Measurements from ENCODE around the gene AADACL4.
A peak's percentile ranks its signal among the peaks of the same experiment; 100 is the strongest.

Gene AADACL4

DNA sequence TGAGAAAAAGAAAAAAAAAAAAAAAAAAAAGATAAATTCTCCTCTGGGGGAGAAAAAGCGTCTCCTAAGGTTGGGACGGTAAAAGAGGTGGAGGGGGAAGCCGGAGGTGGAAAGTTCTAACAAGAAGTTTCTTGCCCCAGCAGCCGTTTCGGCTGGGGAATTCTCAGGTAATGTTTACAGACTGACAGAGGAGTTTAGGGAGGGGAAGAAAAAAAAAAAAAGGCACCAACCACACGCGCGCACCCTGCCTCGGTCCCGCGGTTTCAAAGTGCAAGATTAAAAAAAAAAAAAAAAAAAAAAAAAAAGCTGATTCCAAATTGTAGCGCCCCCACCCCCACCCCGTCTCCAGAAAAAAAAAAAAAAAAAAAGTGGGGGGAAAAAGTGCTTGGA lies 26.4 kb upstream of the AADACL4 start:
- peaks cover 13% of the 10 kb centered on the region for H4K20me1 ChIP-seq
- peak overlapping the region; percentile 73 for H3K4me3 ChIP-seq
- no peaks in the 10 kb centered on the region for H3K9me3 ChIP-seq
- H3K27ac ChIP-seq, result peak overlapping the region; percentile 46; the same call in 1 of the 2 replicates
- H3K27me3 ChIP-seq, result peaks cover 51% of the 10 kb centered on the region
- H3K4me1 ChIP-seq, result peaks cover 72% of the 10 kb centered on the region
- no peaks in the 10 kb centered on the region for H3K36me3 ChIP-seq
- peak overlapping the region; percentile 61 for H3K9ac ChIP-seq
- no peak for TF ChIP-seq Cebpa-rat (IDR thresholded peaks at IDR 0.05)
- peak overlapping the region; percentile 94 for H3K4me2 ChIP-seq

DNA sequence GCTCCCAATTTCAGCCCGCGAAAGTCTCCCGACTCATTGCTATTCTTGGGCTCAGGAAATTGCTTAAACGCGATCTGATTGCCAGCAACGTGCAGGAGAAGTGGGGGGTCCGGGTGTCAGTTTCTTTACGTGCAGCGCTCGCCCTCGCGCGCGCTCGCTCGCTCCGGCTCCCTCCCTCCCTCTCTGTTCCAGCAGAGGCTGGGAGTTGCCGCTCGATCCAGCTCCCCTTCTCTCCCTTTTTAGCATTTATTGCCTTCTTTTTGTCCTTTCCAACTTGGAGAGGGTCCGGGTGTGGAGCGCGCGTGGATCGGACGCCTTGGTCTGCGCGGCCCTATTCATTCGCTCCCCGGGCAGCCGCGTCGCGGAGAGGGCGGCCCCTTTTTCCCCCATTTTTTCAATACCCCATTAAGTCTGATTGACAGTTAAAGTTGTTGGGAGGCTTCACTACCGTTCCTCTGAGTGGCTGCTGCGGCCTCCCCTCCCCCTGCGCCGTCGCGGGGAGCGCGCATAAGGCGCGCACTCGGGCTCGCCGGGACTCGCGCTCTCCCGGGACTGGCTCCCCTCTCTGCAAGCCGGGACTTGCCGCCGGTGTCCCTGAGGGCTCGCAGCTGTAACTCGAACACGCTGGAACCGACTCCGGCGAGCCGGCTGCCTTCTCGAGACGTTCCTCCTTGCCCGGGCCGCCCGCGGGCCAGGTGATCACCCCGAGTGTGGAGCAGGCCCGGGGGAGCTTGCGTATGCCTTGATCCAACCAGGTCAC lies 25.8 kb upstream of the AADACL4 start, which contains the start of gene DHRS3:
Gene DHRS3, minus strand, starts transcription at position 310 of the 760 bp plus-strand sequence. CDS start 862 bp downstream, outside the sequence.
- H3K4me2 ChIP-seq, result peak within 1 kb of the TSS; percentile 94
- peak within 1 kb of the TSS; percentile 46; the same call in 1 of the 2 replicates for H3K27ac ChIP-seq
- H3K9me3 ChIP-seq, result no peaks in the 10 kb centered on the region
- peaks cover 51% of the 10 kb centered on the region for H3K27me3 ChIP-seq
- H3K4me1 ChIP-seq, result peaks cover 75% of the 10 kb centered on the region
- H4K20me1 ChIP-seq, result peaks cover 13% of the 10 kb centered on the region
- H3K36me3 ChIP-seq, result no peaks in the 10 kb centered on the region
- H3K4me3 ChIP-seq, result peak within 1 kb of the TSS; percentile 73
- TF ChIP-seq Cebpa-rat (IDR thresholded peaks at IDR 0.05), result no peak
- H3K9ac ChIP-seq, result peak within 1 kb of the TSS; percentile 61

DNA sequence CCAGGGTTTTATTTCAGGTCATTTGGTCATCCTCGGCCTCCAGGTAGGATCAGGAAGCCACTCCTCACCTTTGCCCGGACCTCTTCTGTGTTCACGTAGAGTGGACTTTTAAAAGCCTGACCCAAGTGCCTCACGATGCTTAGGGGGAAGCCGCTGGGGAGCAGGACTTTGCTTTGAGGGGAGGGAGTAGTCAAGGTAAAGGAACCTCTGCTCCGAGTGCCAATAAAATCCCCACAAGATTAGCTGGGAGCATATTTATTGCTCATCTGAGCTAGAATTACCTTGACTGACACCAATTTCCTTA lies 25.3 kb upstream of the AADACL4 start:
- peak overlapping the region; percentile 73 for H3K4me3 ChIP-seq
- no peaks in the 10 kb centered on the region for H3K36me3 ChIP-seq
- no peaks in the 10 kb centered on the region for H3K9me3 ChIP-seq
- peaks cover 13% of the 10 kb centered on the region for H4K20me1 ChIP-seq
- TF ChIP-seq Cebpa-rat (IDR thresholded peaks at IDR 0.05), result no peak
- H3K4me2 ChIP-seq, result peak overlapping the region; percentile 94
- H3K4me1 ChIP-seq, result peaks cover 80% of the 10 kb centered on the region
- peaks cover 51% of the 10 kb centered on the region for H3K27me3 ChIP-seq
- H3K9ac ChIP-seq, result peak overlapping the region; percentile 61; the same call in 1 of the 2 replicates
- H3K27ac ChIP-seq, result peak overlapping the region; percentile 46; the same call in 1 of the 2 replicates

DNA sequence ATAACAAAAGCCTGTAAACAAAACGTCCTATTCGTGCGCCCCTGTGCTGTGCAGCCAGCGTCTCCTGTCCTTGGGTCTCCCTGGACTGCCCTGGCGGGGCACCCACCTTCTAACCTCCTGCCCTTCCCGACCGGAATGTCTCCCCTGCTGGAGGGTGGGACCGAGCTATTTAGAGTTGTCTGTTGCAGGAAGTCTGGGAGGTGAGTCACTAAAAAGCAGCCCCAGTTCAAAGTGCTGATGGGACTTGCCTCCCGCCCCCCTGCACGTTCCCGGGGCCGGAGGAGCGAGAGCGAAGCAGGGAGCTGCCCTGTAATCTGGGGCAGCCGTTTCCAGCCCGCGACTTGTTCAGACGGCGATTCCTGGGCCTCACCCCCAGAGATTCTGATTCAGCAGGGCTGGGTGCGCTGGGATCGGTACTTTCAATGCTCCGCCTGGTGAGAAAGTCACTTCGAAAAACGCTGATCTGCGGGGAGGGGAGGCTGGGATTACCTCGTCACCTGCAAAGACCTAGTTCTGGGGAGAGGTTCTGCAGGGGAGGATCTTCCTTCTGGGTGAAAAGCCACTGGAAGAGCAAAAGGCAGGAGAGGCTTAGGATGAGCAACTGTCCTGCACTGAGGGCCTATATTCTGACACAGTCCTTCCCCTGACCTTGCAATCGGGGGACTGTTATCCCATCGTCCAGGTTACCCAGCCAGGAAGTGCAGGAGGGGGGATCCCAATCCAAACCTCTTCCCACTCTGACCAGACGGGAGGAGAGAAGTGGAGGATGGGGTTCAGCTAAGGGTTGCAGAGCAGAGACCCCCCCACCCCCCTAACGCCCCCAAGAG lies 24.7 kb upstream of the AADACL4 start:
- Histone ChIP-seq H3K4me2 (peak overlapping the region; percentile 94), H3K9me3 (no peaks in the 10 kb centered on the region), H3K9ac (peak overlapping the region; percentile 61; the same call in 1 of the 2 replicates), H3K36me3 (no peaks in the 10 kb centered on the region), H3K4me3 (peak overlapping the region; percentile 73), H4K20me1 (peaks cover 13% of the 10 kb centered on the region), H3K27me3 (peaks cover 51% of the 10 kb centered on the region), H3K4me1 (peaks cover 86% of the 10 kb centered on the region), H3K27ac (no peak overlapping the region)
- TF ChIP-seq Cebpa-rat (IDR thresholded peaks at IDR 0.05), result no peak

DNA sequence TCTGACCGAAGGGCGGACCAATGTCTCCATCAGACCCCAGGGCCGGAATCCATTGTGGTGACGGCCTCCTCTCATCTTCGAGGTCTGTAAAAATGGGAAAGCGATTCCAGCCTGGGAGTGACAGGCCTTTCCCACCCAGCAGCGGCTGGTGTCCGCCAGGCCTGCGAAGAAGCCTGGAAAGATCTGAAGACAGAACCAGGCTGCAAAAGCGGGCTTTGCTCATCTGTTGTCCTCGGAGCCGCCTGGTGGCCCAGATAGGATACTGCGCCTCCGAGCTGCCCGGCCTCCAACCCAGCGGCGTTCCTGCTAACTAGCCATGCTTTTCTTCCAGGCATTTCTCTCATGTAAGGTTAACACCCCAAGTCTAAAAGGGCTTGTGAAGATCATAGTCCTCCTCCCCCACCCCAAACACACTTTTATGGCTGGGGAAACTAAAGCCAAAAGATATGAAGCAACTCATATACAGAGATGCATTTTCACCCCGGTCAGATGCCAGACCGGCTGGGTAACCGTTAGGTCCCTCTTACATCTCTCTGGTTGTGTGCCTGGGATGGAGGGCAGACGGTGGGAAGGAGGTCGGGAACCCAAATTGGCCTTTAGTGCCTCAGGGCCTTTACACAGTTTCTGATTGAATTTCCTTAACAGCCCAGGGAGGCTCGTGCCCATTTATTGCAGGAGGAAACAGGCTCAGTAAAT lies 23.9 kb upstream of the AADACL4 start:
- H3K4me1 ChIP-seq, result peaks cover 92% of the 10 kb centered on the region

DNA sequence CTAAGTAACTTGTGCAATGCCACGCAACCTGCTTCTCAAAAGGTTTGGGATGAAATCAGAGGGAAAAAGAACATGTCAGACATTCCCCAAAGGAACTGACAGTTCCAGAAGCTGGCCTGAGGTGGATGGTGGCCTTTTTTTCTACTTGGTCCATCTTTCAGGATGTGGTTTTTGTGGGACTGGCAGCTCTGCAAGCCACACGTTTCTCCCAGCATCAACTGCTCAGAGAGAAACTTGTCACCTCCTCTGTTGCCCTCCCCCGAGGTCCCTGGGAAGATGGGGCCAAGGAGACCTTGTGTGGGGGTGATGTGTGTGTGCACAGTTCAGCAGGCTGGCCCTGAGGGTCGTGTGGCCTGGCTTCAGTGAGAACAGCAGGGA lies 23.4 kb upstream of the AADACL4 start:
- Histone ChIP-seq H3K9me3 (no peaks in the 10 kb centered on the region), H3K27ac (no peak overlapping the region), H3K4me2 (peak overlapping the region; percentile 94)

More for the DNA sequence above, 23.9 kb upstream of the AADACL4 start:
- H3K27me3 ChIP-seq, result peaks cover 46% of the 10 kb centered on the region
- 0 out of 2 replicates have a peak overlapping the region, but pooled peaks have one; percentile 9 for H3K9ac ChIP-seq
- no peak overlapping the region for H3K27ac ChIP-seq
- no peak for TF ChIP-seq Cebpa-rat (IDR thresholded peaks at IDR 0.05)
- H4K20me1 ChIP-seq, result peaks cover 13% of the 10 kb centered on the region
- peak overlapping the region; percentile 73; the same call in 1 of the 2 replicates for H3K4me3 ChIP-seq
- H3K36me3 ChIP-seq, result no peaks in the 10 kb centered on the region
- H3K4me2 ChIP-seq, result peak overlapping the region; percentile 94
- H3K9me3 ChIP-seq, result no peaks in the 10 kb centered on the region

DNA sequence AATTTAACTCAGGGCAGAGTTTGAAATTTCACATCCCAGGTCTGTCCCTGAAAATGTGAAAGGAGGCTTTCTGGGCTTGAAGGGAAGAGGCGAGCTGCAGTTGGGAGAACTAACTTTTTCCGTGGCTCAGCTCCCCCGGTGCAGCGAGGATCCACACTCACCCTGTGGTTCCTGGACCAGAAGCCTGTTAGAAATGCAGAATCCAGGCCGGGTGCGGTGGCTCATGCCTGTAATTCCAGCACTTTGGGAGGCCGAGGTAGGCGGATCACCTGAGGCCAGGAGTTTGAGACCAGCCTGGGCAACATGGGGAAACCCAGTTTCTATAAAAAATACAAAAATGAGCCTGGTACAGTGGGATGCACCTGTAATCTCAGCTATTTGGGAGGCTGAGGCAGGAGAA lies 23.0 kb upstream of the AADACL4 start:
- Histone ChIP-seq H3K4me3 (no peak overlapping the region; the same call in 1 of the 2 replicates), H3K27ac (no peak overlapping the region), H3K4me2 (peak overlapping the region; percentile 94)

More for the DNA sequence above, 23.4 kb upstream of the AADACL4 start:
- no peak for TF ChIP-seq Cebpa-rat (IDR thresholded peaks at IDR 0.05)
- Histone ChIP-seq H3K9ac (0 out of 2 replicates have a peak overlapping the region, but pooled peaks have one; percentile 9), H3K4me3 (no peak overlapping the region), H3K4me1 (peaks cover 87% of the 10 kb centered on the region), H4K20me1 (peaks cover 13% of the 10 kb centered on the region), H3K27me3 (peaks cover 40% of the 10 kb centered on the region), H3K36me3 (no peaks in the 10 kb centered on the region)

DNA sequence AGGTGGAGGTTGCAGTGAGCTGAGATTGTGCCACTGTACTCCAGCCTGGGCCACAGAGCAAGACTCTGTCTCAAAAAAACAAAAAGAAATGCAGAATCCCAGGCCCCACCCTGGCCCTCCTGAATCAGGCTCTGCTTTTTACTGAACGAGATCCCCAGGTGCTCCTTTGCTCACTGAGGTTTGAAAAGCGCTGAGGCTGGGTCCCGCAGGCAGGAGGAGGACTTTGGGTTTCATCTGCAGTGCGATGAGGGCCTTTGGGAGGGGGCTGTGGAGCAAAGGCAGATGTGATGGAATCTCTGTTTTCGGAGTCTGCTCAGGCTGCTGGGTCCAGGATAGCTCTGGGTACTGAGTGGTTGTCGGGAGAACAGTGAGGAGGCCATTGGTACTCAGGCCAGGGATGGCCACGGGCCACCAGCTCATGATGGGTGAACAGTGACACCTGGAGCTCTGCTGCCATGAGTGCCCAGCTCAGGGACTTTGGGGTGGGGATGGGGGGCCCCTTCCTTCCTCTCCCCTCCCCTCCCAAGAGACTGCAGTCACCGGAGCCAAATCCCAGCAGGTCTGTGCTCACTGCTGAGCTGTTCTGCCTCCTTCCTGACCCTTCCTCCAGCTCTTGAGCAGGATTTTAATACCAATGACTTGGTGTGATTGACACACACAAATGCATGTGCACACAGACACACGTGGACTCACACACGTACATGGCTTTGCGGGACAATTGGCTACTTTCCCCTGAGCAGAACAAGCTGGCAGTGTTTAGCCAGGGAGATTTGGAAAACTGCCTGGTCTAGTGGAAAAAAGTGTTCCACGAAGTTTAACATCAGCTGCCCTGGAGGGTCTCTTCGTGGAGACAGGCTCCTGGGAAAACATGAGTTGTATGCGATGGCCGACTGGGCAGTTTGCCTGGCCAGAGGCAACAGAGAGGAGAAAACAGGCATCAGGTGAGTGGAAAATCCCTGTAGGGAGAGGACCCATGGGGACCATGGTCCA lies 22.2 kb upstream of the AADACL4 start:
- peak overlapping the region; percentile 4; the same call in 1 of the 2 replicates for H3K9ac ChIP-seq
- no peaks in the 10 kb centered on the region for H3K9me3 ChIP-seq
- H3K4me2 ChIP-seq, result peak overlapping the region; percentile 94
- peaks cover 80% of the 10 kb centered on the region for H3K4me1 ChIP-seq
- H3K27ac ChIP-seq, result peak overlapping the region; percentile 16; the same call in 1 of the 2 replicates
- peaks cover 5% of the 10 kb centered on the region; the same call in 1 of the 2 replicates for H4K20me1 ChIP-seq
- peak overlapping the region; percentile 8; the same call in 1 of the 2 replicates for H3K4me3 ChIP-seq
- peaks cover 29% of the 10 kb centered on the region for H3K27me3 ChIP-seq
- no peaks in the 10 kb centered on the region for H3K36me3 ChIP-seq
- TF ChIP-seq Cebpa-rat (IDR thresholded peaks at IDR 0.05), result no peak

More for the DNA sequence above, 23.0 kb upstream of the AADACL4 start:
- H3K36me3 ChIP-seq, result no peaks in the 10 kb centered on the region
- peaks cover 9% of the 10 kb centered on the region for H4K20me1 ChIP-seq
- H3K4me1 ChIP-seq, result peaks cover 82% of the 10 kb centered on the region
- H3K9ac ChIP-seq, result 0 out of 2 replicates have a peak overlapping the region, but pooled peaks have one; percentile 9
- no peak for TF ChIP-seq Cebpa-rat (IDR thresholded peaks at IDR 0.05)
- peaks cover 36% of the 10 kb centered on the region for H3K27me3 ChIP-seq
- no peaks in the 10 kb centered on the region for H3K9me3 ChIP-seq
